OCI-LY7 (cell line): Measurements from ENCODE around the gene C1orf174. TPM values are rescaled to one million over a fixed set of nuclear protein-coding genes. Genes with fewer than 3 reads are reported as not detected.

Source experiments
- Bru-seq: library from RNA; stranded (reverse); fragments of 400-500 nt; gene quantifications from one replicate; lab custom pipeline; 2021; lab: Mats Ljungman, UMichigan
- BruChase-seq, 2 experiments: library from RNA; stranded (reverse); fragments of 400-500 nt; gene quantifications; one replicate each; lab custom pipeline; 2021; lab: Mats Ljungman, UMichigan
- BruUV-seq: library from RNA; stranded (reverse); fragments of 400-500 nt; replicated peaks from 2 replicates; lab custom pipeline; 2021; lab: Mats Ljungman, UMichigan
- CTCF ChIA-PET: fragments of 300-600 bp; sonication (Branson Sonifier 250); formaldehyde crosslinking; loops from one replicate; lab custom pipeline; 2022; ENCODE audit warnings: antibody characterized with exemption; ENCODE audit not compliant: unreplicated experiment; lab: Charles Lee
- POLR2A ChIA-PET: fragments of 300-600 bp; sonication (Branson Sonifier 250); formaldehyde crosslinking; loops from one replicate; lab custom pipeline; 2022; ENCODE audit warnings: antibody characterized with exemption; lab: Charles Lee
- DNase-seq: peaks from one replicate; pipeline ENCODE4 v3.0.0-alpha.2; 2015; ENCODE audit warnings: low spot score
- H2AFZ ChIP-seq: fragments of 200-600 bp; sonication (generic), shearing (Covaris generic); 2 replicates; pipeline ENCODE4 v1.6.1; 2014; ENCODE audit warnings: mild to moderate bottlenecking, antibody characterized with exemption, low read length, moderate library complexity
- H3K27ac ChIP-seq: fragments of 200-600 bp; sonication (generic); 2 replicates; pipeline ENCODE4 v1.5.1; 2014; ENCODE audit warnings: mixed run types, low read depth, mild to moderate bottlenecking, moderate library complexity, low read length, inconsistent platforms; ENCODE audit not compliant: poor library complexity, severe bottlenecking
- H3K36me3 ChIP-seq: fragments of 200-600 bp; sonication (generic); 2 replicates; pipeline ENCODE4 v1.6.1; 2014; ENCODE audit warnings: mild to moderate bottlenecking, antibody characterized with exemption, low read length, moderate library complexity, mixed read lengths; ENCODE audit not compliant: insufficient read depth
- H3K4me1 ChIP-seq: fragments of 200-600 bp; sonication (generic); 2 replicates; pipeline ENCODE4 v1.5.1; 2014; ENCODE audit warnings: mild to moderate bottlenecking, low read length; ENCODE audit not compliant: insufficient read depth, poor library complexity, severe bottlenecking
- H3K4me2 ChIP-seq: fragments of 200-600 bp; sonication (generic); 2 replicates; pipeline ENCODE4 v1.6.1; 2014; ENCODE audit warnings: mild to moderate bottlenecking, low read length
- H3K4me3 ChIP-seq: fragments of 200-600 bp; sonication (generic); 2 replicates; pipeline ENCODE4 v1.5.1; 2014; ENCODE audit warnings: mild to moderate bottlenecking, low read depth, low read length; ENCODE audit not compliant: poor library complexity, severe bottlenecking
- H3K79me2 ChIP-seq: fragments of 200-600 bp; sonication (generic); 2 replicates; pipeline ENCODE4 v1.6.1; 2016; ENCODE audit warnings: low read depth, mild to moderate bottlenecking, low read length, moderate library complexity, mixed read lengths; ENCODE audit not compliant: insufficient read depth
- H3K9me2 ChIP-seq: fragments of 200-600 bp; sonication (generic); 2 replicates; pipeline ENCODE4 v1.6.1; 2016; ENCODE audit warnings: mild to moderate bottlenecking, low read length, mixed read lengths; ENCODE audit not compliant: insufficient read depth
- H3K9me3 ChIP-seq: fragments of 200-600 bp; sonication (generic); 2 replicates; pipeline ENCODE4 v1.6.1; 2014; ENCODE audit warnings: mild to moderate bottlenecking, mixed run types, low read length, mixed read lengths
- H4K20me1 ChIP-seq: fragments of 200-600 bp; sonication (generic); 2 replicates; pipeline ENCODE4 v1.6.1; 2014; ENCODE audit warnings: mild to moderate bottlenecking, antibody characterized with exemption, low read length, moderate library complexity, mixed read lengths; ENCODE audit not compliant: insufficient read depth
- CTCF ChIP-seq: fragments of 200-600 bp; sonication (generic); conservative IDR thresholded peaks from 2 replicates; pipeline ENCODE4 v1.5.1; 2014; ENCODE audit warnings: mild to moderate bottlenecking, antibody characterized with exemption, low read length, moderate library complexity, mixed read lengths
- EZH2phosphoT487 ChIP-seq: fragments of 200-600 bp; sonication (generic); IDR thresholded peaks from 2 replicates; pipeline ENCODE4 v1.6.1; 2018; ENCODE audit warnings: low read depth, borderline replicate concordance, mild to moderate bottlenecking, mixed run types, antibody characterized with exemption, low read length, moderate library complexity, mixed read lengths
- intact Hi-C: fragments of 100-400 bp; cut with micrococcal nuclease; formaldehyde crosslinking; loops from one replicate; pipeline ENCODE4 v1.10.0; 2022; ENCODE audit not compliant: unreplicated experiment
- long read RNA-seq: library from polyadenylated mRNA; stranded (forward); transcript quantifications from one replicate; pipeline ENCODE4 v2.0.0, GENCODE V29; 2022
- total RNA-seq, 2 experiments: library from RNA; depleted of rRNA in 1 of 2; stranded (reverse); fragments of >200 nt in 1 of 2; shearing (Covaris generic) in 1 of 2; gene quantifications; 2 replicates each; pipeline ENCODE4 v1.2.3, GENCODE V29; 2014 to 2022

The C1orf174 gene
- total RNA-seq (2014; rRNA removed; shearing (Covaris generic)) (43.4 and 59.5 TPM in 2 replicates), total RNA-seq (2022) (39.0 and 42.0 TPM in 2 replicates), Bru-seq, nascent RNA (percentile 71 among the genes with signal in this experiment), BruChase-seq, experiment 1, labeled RNA remaining after a 6-hour chase (percentile 76 among the genes with signal in this experiment), BruChase-seq, experiment 2, labeled RNA remaining after a 2-hour chase (percentile 85 among the genes with signal in this experiment)
- long read RNA-seq, transcript C1orf174-201 (4 exons, 1,666 nt): major isoform, 93 of 118 reads
- long read RNA-seq, transcript C1orf174-202 (3 exons, 3,499 nt): minor isoform, 5 of 118 reads
- long read RNA-seq, partial matches to known transcripts: 7 of 118 reads
- long read RNA-seq, other reads (novel, unspliced or antisense): 13 of 118 reads

- TF ChIP-seq EZH2phosphoT487 (no peak), CTCF (no peak)
- peak; percentile 99 for DNase-seq
- peak within 1 kb of the TSS; percentile 49; the same call in 1 of the 2 replicates for H2AFZ ChIP-seq
- no TSS peak for BruUV-seq
- intact Hi-C loops: loop anchor here (1.0 to 5.0 kb wide), 4 partner anchors 43 to 1322 kb away; partner anchors contain the start of genes CEP104, DFFB and SMIM1
- peaks cover 33% of the 10 kb centered on the region for H3K36me3 ChIP-seq
- peak within 1 kb of the TSS; percentile 96 for H3K4me3 ChIP-seq
- ChIA-PET POLR2A (interaction anchor here (1.2 to 1.7 kb wide), 2 partner anchors 42 to 127 kb away, joined by 3 to 6 read pairs; partner anchors contain the start of gene DFFB), CTCF (interaction anchor here (0.6 to 0.8 kb wide), 2 partner anchors 43 to 127 kb away, joined by 3 to 4 read pairs; partner anchors contain the start of genes CEP104 and DFFB)
- peaks cover 62% of the 10 kb centered on the region for H3K79me2 ChIP-seq
- no peaks in the 10 kb centered on the region for H3K9me2 ChIP-seq
- H3K4me1 ChIP-seq: peaks cover 54% of the 10 kb centered on the region
- H3K27ac ChIP-seq: peak within 1 kb of the TSS; percentile 100
- H3K4me2 ChIP-seq: peak within 1 kb of the TSS; percentile 91
- peaks cover 24% of the 10 kb centered on the region; the same call in 1 of the 2 replicates for H3K9me3 ChIP-seq
- no peaks in the 10 kb centered on the region for H4K20me1 ChIP-seq
Measured at GRCh38 chr1:3900150-3900968, at the start of gene C1orf174. Gene C1orf174, minus strand, starts transcription at chr1:3900272. Its CDS starts 86 bp downstream, at chr1:3900186.

- H2AFZ ChIP-seq: no peak overlapping the region
- no peak overlapping the region for H3K4me2 ChIP-seq
- H3K9me2 ChIP-seq: no peaks in the 10 kb centered on the region
- TF ChIP-seq EZH2phosphoT487 (no peak), CTCF (no peak)
- H3K27ac ChIP-seq: no peak overlapping the region
- no peaks in the 10 kb centered on the region for H3K79me2 ChIP-seq
- intact Hi-C loops: no loop called here
- peaks cover 12% of the 10 kb centered on the region; the same call in 1 of the 2 replicates for H3K36me3 ChIP-seq
- ChIA-PET POLR2A (interaction anchor here (0.7 kb wide), 1 partner anchor 19 kb away, joined by 3 read pairs; no protein-coding TSS in a partner anchor), CTCF (interaction anchor here (0.6 kb wide), 1 partner anchor 537 kb away, joined by 3 read pairs; no protein-coding TSS in a partner anchor)
- H3K4me1 ChIP-seq: no peaks in the 10 kb centered on the region
- no peak overlapping the region for H3K4me3 ChIP-seq
- no peaks in the 10 kb centered on the region for H4K20me1 ChIP-seq
- DNase-seq: no peak
- no TSS peak for BruUV-seq
- H3K9me3 ChIP-seq: peaks cover 13% of the 10 kb centered on the region
Measured at GRCh38 chr1:3948344-3948743, 48.3 kb upstream of the C1orf174 start.
